HepG2 (cell line): ENCODE results near the gene PCIF1.

ENCODE experiments used
- ISL2 ChIP-seq: sonication (generic); formaldehyde crosslinking; IDR thresholded peaks from 2 replicates; pipeline ENCODE4 v1.5.0; 2020; ENCODE audit warnings: missing genetic modification reagents
- PHF8 ChIP-seq: sonication (generic); formaldehyde crosslinking; IDR thresholded peaks from 2 replicates; pipeline ENCODE4 v1.5.0; 2020; ENCODE audit warnings: missing genetic modification reagents
- TARDBP ChIP-seq: sonication (generic); formaldehyde crosslinking; IDR thresholded peaks from 2 replicates; pipeline ENCODE4 v1.8.0; 2022; ENCODE audit warnings: mild to moderate bottlenecking, missing genetic modification reagents
- TGIF2 ChIP-seq: IDR thresholded peaks from 2 replicates; pipeline ENCODE4 v1.6.1; 2016; ENCODE audit warnings: control low read depth, missing compliant biosample characterization

DNA sequence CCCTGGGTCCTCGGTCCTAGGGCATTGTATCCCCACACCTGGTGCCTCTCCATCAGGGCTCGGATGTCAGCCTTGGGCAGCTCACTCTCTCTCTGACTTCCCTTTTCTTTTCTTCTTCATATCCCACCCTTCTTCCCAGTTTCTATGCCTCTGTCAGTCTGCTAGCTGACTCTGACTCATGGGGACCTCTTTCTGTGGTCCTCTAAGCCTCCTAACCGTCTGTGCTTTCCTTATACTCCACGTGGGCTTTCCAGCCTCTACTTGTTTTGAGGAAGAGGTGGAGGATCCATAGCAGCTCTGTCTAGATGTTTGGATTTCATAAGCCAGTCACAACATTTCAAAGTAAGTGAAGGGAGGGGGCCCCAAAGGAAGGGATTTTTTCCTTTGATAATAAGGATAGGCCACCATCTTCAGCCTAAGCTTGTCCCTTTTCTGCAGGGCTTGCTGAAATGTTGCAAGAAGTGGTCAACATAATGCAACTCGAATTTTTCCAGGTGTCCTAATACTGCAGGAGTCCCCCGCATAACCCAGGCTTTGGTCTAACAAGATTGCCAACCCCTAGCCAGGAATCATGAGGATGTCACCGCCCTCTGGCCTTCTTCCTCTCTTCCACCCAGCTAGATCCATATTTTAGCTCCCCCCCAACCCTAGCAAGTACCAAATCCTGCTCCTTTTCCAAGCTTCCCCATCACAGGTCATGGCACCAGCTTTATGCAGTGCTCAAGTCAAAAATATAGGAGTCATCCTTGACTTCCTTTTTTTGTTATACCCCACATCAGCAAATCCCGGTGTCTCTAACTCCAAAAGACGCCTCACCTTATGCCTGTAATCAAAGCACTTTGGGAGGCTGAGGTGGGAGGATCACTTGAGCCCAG lies 13.8 kb upstream of the PCIF1 start:
- TF ChIP-seq TARDBP (CRISPR knock-in tag): no peak
- TF ChIP-seq PHF8 (CRISPR knock-in tag): no peak
- TF ChIP-seq TGIF2: no peak
- TF ChIP-seq ISL2: no peak
